HG03039 (cell line): Measurements from ENCODE around the gene CACNB4.

ENCODE experiments used
- ATAC-seq: cut with Tn5 transposase; IDR thresholded peaks from one replicate; pipeline ENCODE4 v1.9.1; 2021; ENCODE audit warnings: mild to moderate bottlenecking, moderate library complexity; ENCODE audit not compliant: unreplicated experiment

Gene CACNB4

DNA sequence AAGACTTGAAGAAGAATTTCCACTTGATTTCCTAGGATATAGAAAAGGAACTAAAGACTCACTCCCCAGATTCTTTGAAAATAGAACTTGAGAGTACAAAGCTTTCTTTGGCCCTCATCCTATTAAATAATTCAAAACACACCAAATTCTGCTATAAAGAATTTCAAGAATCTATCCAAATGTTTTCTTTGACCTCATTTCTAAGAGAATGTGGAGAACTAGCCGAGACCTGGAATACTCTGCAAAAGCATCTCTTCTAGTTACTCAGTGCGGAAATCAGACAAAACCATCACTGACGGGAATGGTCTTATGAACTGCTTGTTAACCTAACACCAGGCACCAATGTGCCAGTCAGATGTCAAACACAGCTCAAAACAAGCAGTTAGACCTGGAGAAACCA is 226.4 kb downstream of the CACNB4 start:
- no peak for ATAC-seq

DNA sequence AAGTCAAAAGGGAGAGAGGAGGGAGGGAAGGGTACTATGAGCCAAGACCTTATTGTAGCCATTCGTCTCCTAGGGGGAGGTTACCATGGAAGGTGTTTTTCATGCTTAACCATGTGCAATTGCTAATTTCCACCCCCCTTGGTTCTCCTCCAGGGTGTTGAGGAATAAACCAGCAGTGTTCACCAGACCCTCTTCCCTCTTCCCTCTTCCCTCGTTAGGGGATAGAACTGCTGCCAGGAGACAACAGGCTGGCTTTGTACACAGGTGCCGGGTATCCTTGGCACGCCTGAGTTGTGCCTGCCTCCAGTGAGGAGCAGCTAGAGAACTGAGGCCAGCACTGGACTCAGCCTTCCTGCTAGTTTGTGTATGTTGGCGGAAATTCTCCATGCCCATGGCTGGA is 229.6 kb downstream of the CACNB4 start:
- no peak for ATAC-seq

DNA sequence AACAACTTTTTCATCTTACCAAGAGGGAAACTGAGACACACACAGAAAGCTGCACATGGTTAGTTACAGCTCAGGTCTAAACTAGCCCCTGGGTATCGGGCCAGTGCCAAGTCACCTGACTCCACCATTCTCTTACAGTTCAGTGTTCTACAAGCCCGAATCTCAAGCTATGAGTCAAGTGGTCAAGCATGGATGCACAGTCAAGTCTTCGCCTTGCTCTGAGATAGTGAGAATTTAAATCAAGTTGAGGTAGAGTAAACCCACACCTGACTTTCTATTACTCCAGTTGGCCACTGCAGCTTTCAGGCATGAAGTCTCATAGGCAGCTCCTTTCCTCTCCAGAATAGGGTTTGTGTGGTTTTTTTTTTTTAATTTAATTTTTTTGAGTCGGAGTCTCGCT is 236.1 kb downstream of the CACNB4 start:
- ATAC-seq = peak; percentile 98

DNA sequence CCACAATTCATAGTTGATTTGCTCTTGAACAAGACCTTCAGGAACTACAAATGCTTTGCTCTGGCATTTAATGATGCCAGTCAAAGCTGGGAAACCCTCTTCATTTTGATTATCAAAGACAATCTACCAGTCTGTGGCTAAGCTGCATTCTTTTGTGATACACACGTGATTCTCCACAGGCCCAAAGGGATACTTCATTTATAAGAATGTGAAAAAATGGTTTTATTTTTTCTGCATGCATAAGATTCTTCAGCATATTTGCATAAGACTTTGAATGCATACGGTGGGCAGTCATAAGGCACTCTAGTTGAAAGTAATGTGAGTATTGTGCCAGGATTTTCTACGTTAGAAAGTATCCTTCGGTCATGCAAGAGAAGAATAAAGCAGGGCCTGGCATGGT is 237.7 kb downstream of the CACNB4 start:
- no peak for ATAC-seq

DNA sequence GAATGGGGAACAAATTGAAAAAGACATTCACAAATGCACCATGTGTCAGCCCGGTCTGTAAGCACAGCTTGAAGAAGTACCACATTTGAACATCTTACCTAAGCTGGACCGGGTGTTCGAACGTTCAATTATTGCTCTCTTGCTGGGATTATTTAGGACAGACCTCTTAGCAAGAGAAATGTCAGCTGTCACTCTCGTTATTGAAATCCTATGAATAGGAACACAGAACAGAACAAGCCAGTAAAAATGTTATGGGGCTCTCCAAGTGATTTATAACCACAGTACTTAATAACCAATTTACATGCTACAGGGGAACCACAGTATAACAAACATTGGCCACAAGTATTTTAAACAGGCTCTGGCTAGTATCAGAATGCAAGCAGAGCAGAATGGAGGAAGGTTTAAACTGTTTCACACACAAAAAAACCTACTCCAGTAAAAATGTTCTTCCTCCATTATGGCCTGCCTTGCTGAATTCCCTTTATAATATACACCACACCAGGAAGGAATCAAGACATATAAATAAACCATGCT is 238.2 kb downstream of the CACNB4 start:
- ATAC-seq = no peak

DNA sequence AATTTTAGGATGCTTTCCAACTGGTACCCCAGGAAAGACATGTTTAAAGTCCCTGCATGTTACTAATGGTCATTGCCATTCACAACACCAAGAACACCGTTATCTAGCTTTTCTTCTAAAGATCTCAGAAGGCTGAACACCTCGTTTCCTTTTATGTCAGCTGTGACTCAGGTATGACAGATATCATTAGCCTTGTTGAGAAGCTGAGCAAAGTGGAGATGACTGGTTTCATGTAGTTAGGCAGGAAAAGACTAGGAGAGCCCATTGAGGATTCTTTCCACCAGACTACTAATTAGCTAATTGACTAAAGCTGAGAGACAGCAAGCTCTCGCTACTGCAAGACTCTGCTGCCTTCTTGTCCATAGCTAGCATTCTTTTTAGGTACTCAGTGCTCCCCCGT is 238.6 kb downstream of the CACNB4 start:
- ATAC-seq = no peak

DNA sequence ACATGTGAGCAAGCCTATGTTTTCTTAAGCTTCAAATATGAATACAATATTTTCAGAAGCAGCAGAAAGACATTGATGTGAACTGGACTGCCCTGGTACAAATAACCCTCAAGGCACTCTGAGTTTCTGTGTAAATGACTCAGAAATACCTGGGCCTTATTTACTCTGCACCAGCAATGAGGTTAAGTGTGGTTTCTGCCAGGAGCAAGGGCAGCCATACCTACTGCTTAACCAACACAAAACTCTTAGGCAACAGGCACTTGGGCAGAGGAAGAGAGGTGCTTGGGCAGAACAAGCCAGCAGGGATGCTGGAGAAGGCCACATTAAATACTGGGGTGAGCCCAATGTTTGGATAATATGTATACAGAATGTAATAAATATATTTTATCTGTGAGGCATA is 241.2 kb downstream of the CACNB4 start:
- ATAC-seq = no peak

DNA sequence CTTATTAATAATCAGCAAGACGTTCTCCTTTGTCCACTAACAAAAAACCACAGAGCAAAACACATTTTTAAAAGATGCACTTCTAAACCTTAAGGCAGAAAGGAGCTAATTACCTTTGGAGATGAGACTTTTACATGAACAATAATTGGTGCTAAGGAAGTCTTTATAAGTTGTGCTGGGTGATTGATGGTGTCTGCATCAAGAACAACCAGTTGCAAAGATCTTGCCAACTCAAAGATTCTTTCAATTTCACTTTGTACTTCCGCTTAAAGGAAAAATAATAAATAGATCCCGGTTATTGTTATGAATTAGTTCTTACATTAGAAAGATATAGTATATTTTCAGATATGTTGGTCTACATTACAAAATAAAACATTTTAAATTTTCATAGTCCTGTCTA is 243.7 kb downstream of the CACNB4 start:
- ATAC-seq = no peak

DNA sequence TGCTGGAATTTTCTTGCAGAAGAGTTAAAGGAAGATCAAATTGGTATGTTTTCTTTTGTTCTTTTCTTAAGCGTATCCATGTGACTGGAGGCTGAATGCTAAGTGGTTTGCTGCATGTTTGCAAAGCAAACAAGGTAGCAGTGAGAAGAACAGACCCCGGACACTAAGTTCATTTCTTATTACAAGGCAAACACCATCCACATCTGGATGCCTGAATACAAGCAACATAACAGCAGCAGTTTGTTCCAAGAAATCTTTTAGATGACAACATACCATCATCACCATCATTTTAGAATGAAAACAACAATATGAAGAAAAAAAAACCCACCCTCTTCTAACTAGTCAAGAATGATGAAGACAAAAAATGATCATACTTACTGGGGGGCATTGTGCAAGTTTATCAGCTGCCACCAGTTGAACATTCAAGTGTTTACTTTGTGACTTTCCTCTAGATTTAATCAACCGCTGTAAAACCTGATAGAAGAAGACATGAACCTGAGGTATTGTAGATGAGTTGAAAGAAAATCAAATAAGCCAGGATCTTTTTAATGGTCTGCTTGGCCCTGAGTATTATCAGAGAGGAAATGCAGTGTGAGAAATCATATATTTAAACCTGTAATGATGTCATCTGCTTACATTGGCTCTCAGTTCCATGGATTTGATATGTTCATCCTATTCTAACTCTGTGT is 245.6 kb downstream of the CACNB4 start:
- ATAC-seq = no peak

DNA sequence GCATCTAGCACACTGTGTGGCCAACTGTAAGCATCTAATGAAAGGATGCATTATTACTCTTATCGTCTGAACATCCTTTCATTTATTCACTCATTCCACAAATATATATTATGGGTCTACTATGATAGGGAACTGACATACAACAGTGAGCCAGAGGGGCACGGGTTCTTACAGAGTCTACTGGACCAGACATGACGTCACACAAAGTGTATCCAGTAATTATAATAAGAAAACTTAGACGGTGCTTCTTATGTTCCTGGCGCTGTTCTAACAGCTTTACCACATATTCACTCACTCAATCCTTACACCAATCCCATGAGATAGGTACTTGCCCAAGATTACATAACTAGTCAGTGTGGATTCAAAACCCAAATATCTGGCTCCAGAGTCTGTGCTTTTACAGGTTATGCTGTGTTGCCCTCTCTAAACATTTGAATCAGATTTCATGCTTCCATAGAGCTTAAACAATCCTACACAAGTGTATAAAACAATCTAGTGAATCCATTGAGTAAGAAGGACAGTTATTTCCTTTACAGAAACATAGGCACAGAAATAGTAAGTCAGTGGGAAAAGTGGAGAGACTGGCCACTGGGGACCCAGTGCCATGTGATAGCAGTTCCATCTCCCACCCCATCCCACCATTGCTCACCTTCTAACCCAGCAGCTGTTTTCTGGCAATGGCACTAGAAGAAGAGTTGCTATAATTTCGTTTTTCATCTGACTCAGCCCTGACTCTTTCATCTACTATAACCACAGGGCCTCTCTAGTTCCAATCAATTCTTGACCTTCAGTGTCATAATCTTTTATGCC is 246.4 kb downstream of the CACNB4 start:
- no peak for ATAC-seq

DNA sequence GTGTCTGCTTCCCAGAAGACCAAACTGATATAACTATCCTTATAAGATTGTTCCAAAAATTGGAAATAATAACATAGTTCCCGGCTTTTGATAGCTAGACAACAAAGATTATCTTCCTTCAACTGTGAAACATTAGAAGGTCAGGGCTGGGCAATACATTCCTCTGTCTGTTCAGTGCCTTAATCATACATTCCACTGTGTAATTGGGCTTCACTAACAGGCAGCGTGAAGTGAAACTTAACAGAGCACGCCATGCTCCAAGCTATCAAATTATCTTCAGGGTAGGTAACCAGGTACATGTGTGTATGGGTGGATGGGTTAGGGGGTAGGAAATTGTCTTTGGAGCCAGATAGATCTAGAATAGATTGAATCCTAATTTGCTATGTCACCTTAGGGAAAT is 247.1 kb downstream of the CACNB4 start:
- ATAC-seq = no peak

DNA sequence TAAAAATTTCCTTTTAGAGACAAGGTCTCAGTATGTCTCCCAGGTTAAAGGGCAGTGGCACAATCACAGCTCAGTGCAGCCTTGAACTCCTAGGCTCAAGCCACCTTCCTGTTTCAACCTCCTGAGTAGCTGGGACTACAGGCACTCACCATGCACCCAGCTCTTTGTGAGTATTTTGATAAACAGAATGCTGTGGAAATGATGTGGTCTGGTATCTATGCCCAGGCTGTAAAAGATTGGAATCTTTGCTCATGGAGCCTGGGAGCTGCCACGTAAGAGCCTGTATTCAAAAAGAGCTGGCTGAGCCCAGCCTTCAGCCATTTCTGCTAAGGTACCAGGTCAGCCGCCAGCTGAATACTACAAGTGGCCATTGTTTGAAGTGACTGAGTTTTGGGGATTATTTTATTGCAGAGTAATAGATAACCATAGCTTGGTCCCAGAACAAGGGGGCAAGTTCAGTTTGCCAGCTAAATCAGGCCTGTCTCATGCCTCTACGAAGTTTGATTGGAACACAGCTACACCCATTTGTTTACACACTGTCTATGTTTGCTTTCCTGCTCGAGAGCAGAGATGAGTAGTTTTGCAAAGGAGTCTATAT is 249.3 kb downstream of the CACNB4 start:
- ATAC-seq = no peak

DNA sequence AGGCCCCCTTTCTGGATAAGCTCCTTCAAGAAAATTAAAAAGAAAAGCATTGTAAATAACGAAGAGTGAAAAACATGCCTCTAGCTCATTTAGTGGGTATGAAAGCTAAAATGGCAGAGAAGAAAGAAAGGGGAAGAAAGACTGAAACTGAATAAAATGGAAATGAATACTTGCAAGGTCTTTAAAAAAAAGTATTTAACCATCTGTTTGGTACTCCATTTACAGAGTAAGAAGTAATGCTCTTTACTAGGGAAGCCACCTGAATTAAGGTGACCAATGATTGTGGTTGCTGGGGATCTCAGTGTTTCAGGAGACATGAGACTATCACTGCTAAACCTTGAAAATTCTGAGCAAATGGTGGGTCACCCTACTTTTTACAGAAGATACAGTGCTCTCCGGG is 253.0 kb downstream of the CACNB4 start:
- peak; percentile 43 for ATAC-seq

DNA sequence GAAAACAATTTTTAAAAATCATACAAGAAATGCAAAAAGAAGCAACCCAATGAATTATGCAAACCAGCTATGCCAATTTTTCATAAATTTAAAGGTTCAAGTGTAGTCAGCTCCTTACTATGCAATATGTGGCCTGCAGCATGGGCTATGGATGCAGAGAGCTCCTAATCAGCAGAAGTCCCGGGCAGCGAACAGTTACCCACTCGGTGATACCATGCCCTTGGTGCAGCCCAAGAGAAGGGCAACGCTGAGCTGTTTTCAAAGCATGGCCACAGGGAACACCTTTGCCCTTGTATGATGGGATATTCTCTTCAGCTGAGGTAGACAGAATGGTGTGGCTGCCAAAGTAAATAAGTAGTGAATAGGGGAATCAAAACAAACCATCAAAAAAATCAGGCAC is 253.4 kb downstream of the CACNB4 start:
- no peak for ATAC-seq

DNA sequence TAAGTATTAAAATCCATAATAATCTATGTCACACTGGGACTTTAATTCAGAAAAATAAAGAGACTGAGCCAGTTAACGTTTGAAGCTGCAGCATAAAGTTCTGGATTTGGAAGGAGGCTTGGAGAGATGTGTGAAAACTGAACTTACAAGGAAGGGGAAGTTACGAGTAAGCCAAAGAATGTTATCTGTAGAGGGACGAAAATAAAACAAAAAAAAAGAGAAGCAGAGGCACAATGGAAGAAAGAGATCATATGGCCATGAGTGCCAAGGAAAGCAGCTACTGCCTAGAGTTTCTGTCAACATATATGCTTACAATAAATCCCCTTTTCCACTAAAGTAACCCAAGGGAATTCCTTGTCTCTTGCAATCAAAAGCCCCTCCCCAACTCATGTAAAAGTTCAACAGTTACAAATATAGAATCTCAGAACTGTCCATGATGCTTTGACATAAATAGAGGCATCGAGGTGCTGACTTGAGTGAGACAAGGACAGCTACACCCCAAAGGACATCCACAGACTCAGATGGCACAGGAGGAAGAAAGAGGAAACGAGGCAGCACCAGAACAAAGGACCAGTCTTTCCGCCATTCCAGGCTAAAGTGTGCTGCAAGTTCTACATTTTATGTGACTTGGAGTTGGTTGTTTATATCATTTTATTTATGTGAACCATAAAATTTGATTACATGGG is 254.5 kb downstream of the CACNB4 start:
- no peak for ATAC-seq

DNA sequence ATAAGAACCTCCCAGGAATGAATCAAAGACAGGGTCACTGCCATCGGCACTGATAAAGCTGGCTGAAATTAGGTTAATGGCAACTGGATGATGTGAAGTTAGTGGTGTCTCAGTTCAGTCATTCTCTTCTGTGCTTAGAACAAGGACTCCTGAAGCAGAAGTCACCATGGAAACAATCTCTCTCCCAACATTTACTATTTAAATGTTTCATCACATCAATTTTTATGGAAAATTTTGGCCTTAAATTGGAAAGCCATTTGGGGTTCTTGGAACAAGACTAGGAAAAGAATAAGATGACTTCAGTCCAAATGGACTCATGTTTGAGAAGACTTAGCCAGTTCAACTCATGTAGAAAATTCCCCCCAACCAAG is 255.2 kb downstream of the CACNB4 start:
- no peak for ATAC-seq

DNA sequence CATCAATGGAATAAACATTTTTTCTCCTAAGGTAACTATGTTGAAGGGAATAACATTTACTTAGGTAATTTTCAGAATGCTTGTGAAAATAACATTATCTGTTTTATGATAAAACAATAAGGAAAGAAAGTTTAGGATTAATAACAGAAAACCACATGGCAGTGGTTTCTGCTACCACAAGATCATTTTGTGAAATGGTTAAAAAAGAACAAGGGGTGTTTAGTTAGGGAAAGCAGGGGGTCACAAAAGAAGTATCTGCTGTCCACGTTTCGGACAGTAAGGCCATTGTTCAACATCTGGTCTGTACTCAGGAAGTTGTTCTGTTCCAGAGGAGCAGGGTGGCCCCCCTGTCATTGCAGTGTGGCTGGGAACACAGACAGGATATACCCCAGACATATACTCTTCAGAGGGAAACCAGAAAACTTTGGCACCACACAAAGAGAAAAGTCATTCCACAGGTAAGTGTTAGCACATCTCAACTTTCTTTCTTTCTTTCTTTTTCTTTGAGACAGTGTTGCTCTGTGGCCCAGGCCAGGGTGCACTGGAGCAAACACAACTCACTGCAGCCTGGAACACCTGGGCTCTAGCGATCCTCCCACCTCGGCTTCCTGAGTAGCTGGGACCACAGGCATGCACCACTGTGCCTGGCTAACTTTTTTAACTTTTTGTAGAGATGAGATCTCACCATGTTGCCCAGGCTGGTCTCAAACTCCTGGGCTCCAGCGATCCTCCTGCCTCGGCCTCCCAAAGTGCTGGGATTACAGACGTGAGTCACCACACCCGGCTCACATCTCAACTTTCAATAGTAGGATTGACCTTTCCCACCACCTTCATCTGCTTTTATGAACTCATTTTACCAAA is 255.8 kb downstream of the CACNB4 start:
- ATAC-seq = no peak

DNA sequence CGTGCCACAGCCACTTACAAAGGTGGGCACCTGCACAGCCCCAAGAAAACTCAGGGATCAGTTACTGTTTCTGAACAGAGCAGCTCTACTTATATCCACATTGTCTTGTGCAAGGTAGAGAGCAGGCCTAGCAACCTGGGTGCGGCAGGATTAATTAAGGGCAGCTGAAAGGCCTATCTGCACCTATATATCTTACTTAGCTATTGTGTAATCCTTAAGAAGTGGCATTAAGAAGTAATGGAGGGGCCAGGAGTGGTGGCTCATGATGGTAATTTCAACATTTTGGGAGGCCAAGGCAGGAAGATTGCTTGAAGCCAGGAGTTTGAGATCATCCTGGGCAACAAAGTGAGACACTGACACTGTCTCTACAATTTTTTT is 257.8 kb downstream of the CACNB4 start:
- no peak for ATAC-seq

DNA sequence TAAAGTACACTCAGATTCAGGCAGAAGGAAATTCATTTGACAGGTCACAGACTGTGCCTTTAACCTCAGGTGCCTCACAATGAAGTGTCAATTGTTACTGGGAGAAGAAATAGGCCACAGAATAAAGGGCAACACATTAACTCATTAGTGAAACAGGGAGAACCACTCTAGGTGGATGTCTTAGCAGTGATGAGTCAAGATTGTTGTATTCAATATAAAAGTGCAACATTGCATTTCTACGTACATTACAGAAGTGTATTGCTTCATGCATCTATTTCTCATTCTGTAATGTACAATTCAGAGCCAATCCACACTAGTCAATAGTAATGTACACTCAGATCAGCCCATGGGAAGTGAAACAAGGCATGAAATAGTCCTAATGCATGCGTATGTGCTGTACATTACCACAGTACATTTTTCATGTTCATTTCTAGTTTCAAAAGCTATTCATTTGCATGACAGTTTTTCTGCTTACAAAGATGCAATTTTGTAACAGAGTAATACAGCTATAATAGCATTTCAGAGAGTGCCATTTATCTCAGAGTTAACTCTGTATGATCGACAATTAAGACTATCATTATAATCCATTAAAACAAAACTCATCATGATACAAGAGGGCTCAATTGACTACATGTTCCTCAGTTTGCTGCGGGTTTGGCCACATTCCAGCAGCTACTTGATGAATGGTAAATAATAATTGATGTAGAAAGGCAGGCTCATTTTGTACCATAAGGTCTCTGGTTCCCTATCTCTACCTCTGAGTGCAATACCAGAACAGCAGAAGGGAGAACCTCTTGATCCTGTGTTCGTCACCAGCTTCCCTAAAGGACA is 258.4 kb downstream of the CACNB4 start:
- peak; percentile 98 for ATAC-seq

DNA sequence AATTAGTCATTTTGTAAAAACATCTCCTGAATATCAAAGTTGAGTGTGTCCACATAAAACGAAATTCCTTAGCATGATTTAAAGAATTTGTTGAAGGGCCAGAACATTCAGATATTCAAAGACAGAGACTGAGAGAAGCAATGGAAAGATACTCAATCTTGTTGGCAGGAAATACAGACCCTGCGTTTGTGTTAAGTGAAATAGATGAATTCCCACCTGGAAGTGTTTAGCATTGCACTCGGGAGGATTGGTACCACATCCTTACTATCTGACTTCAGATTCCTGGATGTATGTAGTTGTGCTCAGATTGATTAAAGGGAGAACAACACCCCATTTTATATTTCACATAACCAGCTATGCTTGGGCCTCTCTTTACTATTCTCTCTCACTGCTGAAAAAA is 260.9 kb downstream of the CACNB4 start:
- no peak for ATAC-seq
